HG03066 (cell line): ENCODE data around the gene SUMF1.

Experiments
- ATAC-seq: cut with Tn5 transposase; IDR thresholded peaks from one replicate; pipeline ENCODE4 v1.9.1; 2021; ENCODE audit warnings: low read depth; ENCODE audit not compliant: unreplicated experiment

SUMF1 gene

GRCh38 chr3:4498446-4498845, 31.4 kb upstream of the SUMF1 start:
- ATAC-seq: no peak

GRCh38 chr3:4497843-4498324, 30.8 kb upstream of the SUMF1 start:
- no peak for ATAC-seq

- ATAC-seq: no peak
Observed at GRCh38 chr3:4497005-4497692, 30.1 kb upstream of the SUMF1 start.

- no peak for ATAC-seq
Observed at GRCh38 chr3:4496087-4496452, 29.0 kb upstream of the SUMF1 start.

- ATAC-seq: no peak
Observed at GRCh38 chr3:4495294-4496086, 28.4 kb upstream of the SUMF1 start.

GRCh38 chr3:4494895-4495264, 27.8 kb upstream of the SUMF1 start:
- peak; percentile 22 for ATAC-seq

- no peak for ATAC-seq
Observed at GRCh38 chr3:4493941-4494894, 27.1 kb upstream of the SUMF1 start.

GRCh38 chr3:4493014-4493940, 26.2 kb upstream of the SUMF1 start, which contains the start of gene ITPR1:
TSS of gene ITPR1 (plus strand) at chr3:4493348. CDS start at chr3:4516492, 23,144 bp downstream.
- peak; percentile 88 for ATAC-seq

GRCh38 chr3:4492208-4493013, 25.3 kb upstream of the SUMF1 start:
- peak; percentile 7 for ATAC-seq

- ATAC-seq: no peak
Observed at GRCh38 chr3:4491855-4492207, 24.8 kb upstream of the SUMF1 start.

- no peak for ATAC-seq
Observed at GRCh38 chr3:4478261-4478660, 11.2 kb upstream of the SUMF1 start.

GRCh38 chr3:4476496-4476895, 9.4 kb upstream of the SUMF1 start:
- no peak for ATAC-seq

- ATAC-seq: no peak
Observed at GRCh38 chr3:4475804-4476203, 8.7 kb upstream of the SUMF1 start.

- peak; percentile 50 for ATAC-seq
Observed at GRCh38 chr3:4474683-4475490, 7.8 kb upstream of the SUMF1 start.

- no peak for ATAC-seq
Observed at GRCh38 chr3:4472766-4473165, 5.7 kb upstream of the SUMF1 start.

GRCh38 chr3:4472312-4472711, 5.2 kb upstream of the SUMF1 start:
- ATAC-seq: no peak

GRCh38 chr3:4471907-4472306, 4.8 kb upstream of the SUMF1 start:
- ATAC-seq: no peak

GRCh38 chr3:4467522-4467867, 426 bp upstream of the SUMF1 start:
- ATAC-seq: no peak
